OCI-LY1 (cell line): Measurements from ENCODE around the gene NAALADL1.

Experiments
- H2AFZ ChIP-seq: fragments of 200-600 bp; sonication (generic), shearing (Covaris generic); 2 replicates; pipeline ENCODE4 v1.6.0; 2014; ENCODE audit warnings: antibody characterized with exemption, mild to moderate bottlenecking, low read length
- H3F3A ChIP-seq: fragments of 200-600 bp; sonication (generic), shearing (Covaris generic); 2 replicates; pipeline ENCODE4 v1.6.0; 2014; ENCODE audit warnings: mild to moderate bottlenecking, antibody characterized with exemption, low read length, moderate library complexity; ENCODE audit not compliant: insufficient read depth
- H3K27ac ChIP-seq: fragments of 200-600 bp; sonication (generic); 2 replicates; pipeline ENCODE4 v1.5.1; 2014; ENCODE audit warnings: low read length, mixed run types, mild to moderate bottlenecking, low read depth; ENCODE audit not compliant: poor library complexity, severe bottlenecking
- H3K27me3 ChIP-seq: fragments of 200-600 bp; sonication (generic); 2 replicates; pipeline ENCODE4 v1.6.0; 2014; ENCODE audit warnings: antibody characterized with exemption, mild to moderate bottlenecking, low read length, moderate library complexity; ENCODE audit not compliant: insufficient read depth
- H3K36me3 ChIP-seq: fragments of 200-600 bp; sonication (generic); 2 replicates; pipeline ENCODE4 v1.6.1; 2014; ENCODE audit warnings: mild to moderate bottlenecking, antibody characterized with exemption, low read length, moderate library complexity, mixed read lengths; ENCODE audit not compliant: insufficient read depth
- H3K4me1 ChIP-seq: fragments of 200-600 bp; sonication (generic); 2 replicates; pipeline ENCODE4 v1.5.1; 2014; ENCODE audit warnings: mild to moderate bottlenecking, low read length, moderate library complexity; ENCODE audit not compliant: insufficient read depth, severe bottlenecking
- H3K4me2 ChIP-seq: fragments of 200-600 bp; sonication (generic), shearing (Covaris generic); 2 replicates; pipeline ENCODE4 v1.6.1; 2014; ENCODE audit warnings: low read length
- H3K4me3 ChIP-seq: fragments of 200-600 bp; sonication (generic); 2 replicates; pipeline ENCODE4 v1.5.1; 2014; ENCODE audit warnings: low read length, low read depth, mild to moderate bottlenecking, mixed read lengths; ENCODE audit not compliant: poor library complexity, severe bottlenecking
- H3K79me2 ChIP-seq: fragments of 200-600 bp; shearing (Covaris generic); 2 replicates; pipeline ENCODE4 v1.6.1; 2016; ENCODE audit warnings: mixed run types, low read length, mixed read lengths; ENCODE audit not compliant: insufficient read depth
- H3K9ac ChIP-seq: fragments of 200-600 bp; sonication (generic), shearing (Covaris generic); 2 replicates; pipeline ENCODE4 v1.6.1; 2014; ENCODE audit warnings: mild to moderate bottlenecking, low read length, mixed read lengths
- H3K9me2 ChIP-seq: fragments of 200-600 bp; sonication (generic), shearing (Covaris generic); 2 replicates; pipeline ENCODE4 v1.6.1; 2014; ENCODE audit warnings: low read depth, mild to moderate bottlenecking, low read length, mixed read lengths
- H3K9me3 ChIP-seq: fragments of 200-600 bp; shearing (Covaris generic); 2 replicates; pipeline ENCODE4 v1.6.1; 2014; ENCODE audit warnings: low read length, mixed read lengths
- H4K20me1 ChIP-seq: fragments of 200-600 bp; sonication (generic), shearing (Covaris generic); 2 replicates; pipeline ENCODE4 v1.6.0; 2016; ENCODE audit warnings: mild to moderate bottlenecking, low read length; ENCODE audit not compliant: insufficient read depth
- EZH2 ChIP-seq: fragments of 200-600 bp; sonication (generic), shearing (Covaris generic); IDR thresholded peaks from 2 replicates; pipeline ENCODE4 v1.8.0; 2017; ENCODE audit warnings: borderline replicate concordance, mixed run types, mild to moderate bottlenecking, antibody characterized with exemption, low read length, moderate library complexity, mixed read lengths
- TF ChIP-seq, protein P1 (sequence below): fragments of 200-600 bp; sonication (generic), shearing (Covaris generic); IDR thresholded peaks from 2 replicates; pipeline ENCODE4 v1.5.1; 2017; ENCODE audit warnings: mild to moderate bottlenecking, antibody characterized with exemption, low read length, moderate library complexity, mixed read lengths

NAALADL1 gene

GRCh38 chr11:65060913-65061408, 2.6 kb upstream of the NAALADL1 start:
- Histone ChIP-seq H3K9me3 (no peaks in the 10 kb centered on the region), H3K27me3 (no peaks in the 10 kb centered on the region), H3K4me3 (no peak overlapping the region), H2AFZ (no peak overlapping the region), H3K4me1 (peaks cover 6% of the 10 kb centered on the region), H3K9me2 (no peaks in the 10 kb centered on the region), H4K20me1 (no peaks in the 10 kb centered on the region), H3K79me2 (no peaks in the 10 kb centered on the region), H3K9ac (no peak overlapping the region), H3F3A (no peaks in the 10 kb centered on the region), H3K36me3 (no peaks in the 10 kb centered on the region; the same call in 1 of the 2 replicates), H3K4me2 (no peak overlapping the region), H3K27ac (no peak overlapping the region)
- TF ChIP-seq, protein P1, sequence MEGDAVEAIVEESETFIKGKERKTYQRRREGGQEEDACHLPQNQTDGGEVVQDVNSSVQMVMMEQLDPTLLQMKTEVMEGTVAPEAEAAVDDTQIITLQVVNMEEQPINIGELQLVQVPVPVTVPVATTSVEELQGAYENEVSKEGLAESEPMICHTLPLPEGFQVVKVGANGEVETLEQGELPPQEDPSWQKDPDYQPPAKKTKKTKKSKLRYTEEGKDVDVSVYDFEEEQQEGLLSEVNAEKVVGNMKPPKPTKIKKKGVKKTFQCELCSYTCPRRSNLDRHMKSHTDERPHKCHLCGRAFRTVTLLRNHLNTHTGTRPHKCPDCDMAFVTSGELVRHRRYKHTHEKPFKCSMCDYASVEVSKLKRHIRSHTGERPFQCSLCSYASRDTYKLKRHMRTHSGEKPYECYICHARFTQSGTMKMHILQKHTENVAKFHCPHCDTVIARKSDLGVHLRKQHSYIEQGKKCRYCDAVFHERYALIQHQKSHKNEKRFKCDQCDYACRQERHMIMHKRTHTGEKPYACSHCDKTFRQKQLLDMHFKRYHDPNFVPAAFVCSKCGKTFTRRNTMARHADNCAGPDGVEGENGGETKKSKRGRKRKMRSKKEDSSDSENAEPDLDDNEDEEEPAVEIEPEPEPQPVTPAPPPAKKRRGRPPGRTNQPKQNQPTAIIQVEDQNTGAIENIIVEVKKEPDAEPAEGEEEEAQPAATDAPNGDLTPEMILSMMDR, result peak; percentile 69
- no peak for TF ChIP-seq EZH2

- Histone ChIP-seq H3K4me2 (no peak overlapping the region), H4K20me1 (no peaks in the 10 kb centered on the region), H3K4me1 (peaks cover 6% of the 10 kb centered on the region), H3K9me3 (no peaks in the 10 kb centered on the region), H3K36me3 (no peaks in the 10 kb centered on the region), H3K4me3 (no peak overlapping the region), H3F3A (no peaks in the 10 kb centered on the region), H3K27me3 (no peaks in the 10 kb centered on the region), H3K9ac (no peak overlapping the region), H3K27ac (no peak overlapping the region), H3K9me2 (no peaks in the 10 kb centered on the region), H3K79me2 (no peaks in the 10 kb centered on the region), H2AFZ (no peak overlapping the region)
- TF ChIP-seq, protein P1, result no peak
- no peak for TF ChIP-seq EZH2
These were observed 1.8 kb upstream of the NAALADL1 start for GRCh38 chr11:65059959-65060824.

GRCh38 chr11:65059523-65059922, 1.2 kb upstream of the NAALADL1 start:
- H3K9ac ChIP-seq, result no peak overlapping the region
- H2AFZ ChIP-seq, result no peak overlapping the region
- TF ChIP-seq, protein P1, result no peak
- TF ChIP-seq EZH2, result no peak

More at GRCh38 chr11:65059523-65059922, 1.2 kb upstream of the NAALADL1 start:
- Histone ChIP-seq H3K9me2 (no peaks in the 10 kb centered on the region), H3K27ac (no peak overlapping the region), H3K4me3 (no peak overlapping the region), H3K4me2 (no peak overlapping the region), H3K36me3 (no peaks in the 10 kb centered on the region), H4K20me1 (no peaks in the 10 kb centered on the region), H3K9me3 (no peaks in the 10 kb centered on the region), H3F3A (no peaks in the 10 kb centered on the region), H3K79me2 (no peaks in the 10 kb centered on the region), H3K27me3 (no peaks in the 10 kb centered on the region), H3K4me1 (peaks cover 7% of the 10 kb centered on the region)
